Osteocyte (in vitro differentiated cells): ENCODE measurements around the gene CCT2. TPM values are rescaled to one million over a fixed set of nuclear protein-coding genes. Genes with fewer than 3 reads are reported as not detected.

Source experiments
- DNase-seq: peaks from one replicate; pipeline ENCODE4 v3.0.0; 2021; ENCODE audit warnings: mixed read lengths; ENCODE audit not compliant: unreplicated experiment; ENCODE audit errors: extremely low spot score
- H3K27ac Mint-ChIP-seq: one replicate; pipeline ENCODE4 v1.8.0; 2021; ENCODE audit warnings: mild to moderate bottlenecking, mixed read lengths; ENCODE audit not compliant: unreplicated experiment
- H3K27me3 Mint-ChIP-seq: one replicate; pipeline ENCODE4 v1.8.0; 2021; ENCODE audit warnings: mixed read lengths; ENCODE audit not compliant: unreplicated experiment
- H3K36me3 Mint-ChIP-seq: one replicate; pipeline ENCODE4 v1.8.0; 2021; ENCODE audit warnings: mixed read lengths; ENCODE audit not compliant: unreplicated experiment
- H3K4me1 Mint-ChIP-seq: one replicate; pipeline ENCODE4 v1.8.0; 2021; ENCODE audit warnings: mixed read lengths; ENCODE audit not compliant: unreplicated experiment
- H3K4me3 Mint-ChIP-seq: one replicate; pipeline ENCODE4 v1.8.0; 2021; ENCODE audit warnings: mild to moderate bottlenecking, moderate library complexity, mixed read lengths; ENCODE audit not compliant: unreplicated experiment
- H3K9me3 Mint-ChIP-seq: one replicate; pipeline ENCODE4 v1.8.0; 2021; ENCODE audit warnings: mixed read lengths; ENCODE audit not compliant: unreplicated experiment
- total RNA-seq: library from RNA; stranded (reverse); gene quantifications from 2 replicates; pipeline ENCODE4 v1.2.1, GENCODE V29; 2021
- TF ChIP-seq, protein P1 (sequence below): fragments of 200-600 bp; sonication (generic); IDR thresholded peaks from 2 replicates; pipeline ENCODE4 v1.5.0; 2021; ENCODE audit warnings: antibody characterized with exemption, mild to moderate bottlenecking, moderate library complexity

The CCT2 gene
- total RNA-seq, 1 donor from 2014 or later, result 162 TPM

DNA sequence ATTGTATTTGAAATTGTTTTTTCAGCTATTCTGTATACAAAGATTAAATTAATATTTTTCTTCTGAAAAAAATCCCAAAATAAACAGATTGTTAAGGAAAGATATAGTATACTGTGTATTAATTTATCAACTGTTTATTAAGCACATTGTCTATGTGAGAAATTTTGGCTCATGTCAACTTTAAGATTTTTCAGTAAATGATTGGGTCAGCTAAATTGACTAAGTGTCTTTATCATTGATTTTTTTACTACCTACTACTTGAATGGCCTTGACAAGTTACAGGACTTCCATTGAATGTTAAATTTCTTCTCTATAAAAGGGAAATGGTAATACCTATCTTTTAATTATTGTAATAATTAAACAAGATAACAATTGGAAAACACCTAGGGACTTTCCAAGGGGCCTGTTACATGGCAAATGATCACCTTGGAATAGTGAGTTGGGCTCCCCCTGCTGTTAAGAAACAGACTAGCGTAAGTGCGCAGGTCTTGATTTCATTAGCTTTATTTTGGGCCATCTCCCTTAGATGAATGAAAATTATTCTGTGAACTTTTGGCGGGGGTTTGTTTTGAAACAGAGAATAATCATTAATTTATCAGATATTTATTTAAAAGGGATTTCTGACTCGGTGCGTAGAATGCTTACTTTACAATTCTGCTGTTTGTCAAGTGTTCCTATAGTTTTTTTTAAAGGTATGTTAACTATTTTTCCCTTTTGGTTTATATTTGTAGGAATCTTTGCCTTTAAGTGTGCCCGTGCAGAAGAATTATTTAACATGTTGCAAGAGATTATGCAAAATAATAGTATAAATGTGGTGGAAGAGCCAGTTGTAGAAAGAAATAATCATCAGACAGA lies 14.5 kb upstream of the CCT2 start:
- Mint-ChIP-seq H3K36me3 (peaks cover 38% of the 10 kb centered on the region), H3K27ac (peak overlapping the region; percentile 21), H3K27me3 (no peaks in the 10 kb centered on the region), H3K4me1 (peaks cover 15% of the 10 kb centered on the region), H3K4me3 (no peak overlapping the region), H3K9me3 (no peaks in the 10 kb centered on the region)
- TF ChIP-seq, protein P1, sequence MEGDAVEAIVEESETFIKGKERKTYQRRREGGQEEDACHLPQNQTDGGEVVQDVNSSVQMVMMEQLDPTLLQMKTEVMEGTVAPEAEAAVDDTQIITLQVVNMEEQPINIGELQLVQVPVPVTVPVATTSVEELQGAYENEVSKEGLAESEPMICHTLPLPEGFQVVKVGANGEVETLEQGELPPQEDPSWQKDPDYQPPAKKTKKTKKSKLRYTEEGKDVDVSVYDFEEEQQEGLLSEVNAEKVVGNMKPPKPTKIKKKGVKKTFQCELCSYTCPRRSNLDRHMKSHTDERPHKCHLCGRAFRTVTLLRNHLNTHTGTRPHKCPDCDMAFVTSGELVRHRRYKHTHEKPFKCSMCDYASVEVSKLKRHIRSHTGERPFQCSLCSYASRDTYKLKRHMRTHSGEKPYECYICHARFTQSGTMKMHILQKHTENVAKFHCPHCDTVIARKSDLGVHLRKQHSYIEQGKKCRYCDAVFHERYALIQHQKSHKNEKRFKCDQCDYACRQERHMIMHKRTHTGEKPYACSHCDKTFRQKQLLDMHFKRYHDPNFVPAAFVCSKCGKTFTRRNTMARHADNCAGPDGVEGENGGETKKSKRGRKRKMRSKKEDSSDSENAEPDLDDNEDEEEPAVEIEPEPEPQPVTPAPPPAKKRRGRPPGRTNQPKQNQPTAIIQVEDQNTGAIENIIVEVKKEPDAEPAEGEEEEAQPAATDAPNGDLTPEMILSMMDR, result peak; percentile 89
- no peak for DNase-seq

DNA sequence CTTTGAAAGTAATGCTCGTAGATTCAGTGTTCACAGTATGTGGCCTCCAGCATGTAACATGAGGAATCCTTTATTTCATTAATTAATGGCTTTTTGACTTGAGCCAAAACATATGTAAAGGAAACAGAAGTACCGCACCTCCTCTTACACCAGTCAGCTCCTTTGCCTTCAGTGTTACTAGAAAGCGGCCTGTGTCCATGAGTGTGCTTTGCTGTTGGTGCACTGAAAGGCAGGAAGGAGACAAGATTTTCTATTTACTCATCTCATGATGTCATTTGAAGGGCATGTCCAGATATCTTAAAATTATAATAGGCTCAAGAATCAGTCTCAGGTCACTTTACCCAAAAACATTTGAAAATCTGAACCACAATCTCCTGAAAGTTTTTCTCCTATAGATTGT lies 9.9 kb upstream of the CCT2 start:
- Mint-ChIP-seq H3K4me3 (no peak overlapping the region), H3K4me1 (peaks cover 2% of the 10 kb centered on the region), H3K27ac (no peak overlapping the region), H3K9me3 (no peaks in the 10 kb centered on the region), H3K36me3 (peaks cover 35% of the 10 kb centered on the region), H3K27me3 (no peaks in the 10 kb centered on the region)
- TF ChIP-seq, protein P1, result no peak
- no peak for DNase-seq

DNA sequence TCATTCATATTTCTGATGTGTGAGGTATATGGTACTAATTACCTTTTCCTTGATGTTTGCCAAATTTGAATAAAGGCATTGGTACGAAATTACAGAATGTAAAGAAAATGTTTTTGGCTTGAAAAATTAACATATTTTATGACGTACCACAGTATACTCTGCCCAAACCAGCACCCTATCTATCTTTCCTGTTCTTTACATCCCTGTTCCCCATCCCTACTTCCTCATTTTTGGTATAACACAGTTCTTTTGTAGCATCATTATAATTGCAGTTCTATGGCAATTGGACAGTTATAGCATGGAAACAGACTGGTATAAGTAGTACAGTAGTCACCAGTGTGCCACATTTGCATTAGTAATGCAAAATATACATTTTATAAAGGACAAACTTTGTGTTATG lies 7.0 kb upstream of the CCT2 start:
- H3K4me1 Mint-ChIP-seq, result no peaks in the 10 kb centered on the region
- no peaks in the 10 kb centered on the region for H3K9me3 Mint-ChIP-seq
- no peak for DNase-seq
- no peak overlapping the region for H3K27ac Mint-ChIP-seq
- H3K36me3 Mint-ChIP-seq, result peaks cover 19% of the 10 kb centered on the region
- no peaks in the 10 kb centered on the region for H3K27me3 Mint-ChIP-seq
- TF ChIP-seq, protein P1, result no peak
- H3K4me3 Mint-ChIP-seq, result no peak overlapping the region

DNA sequence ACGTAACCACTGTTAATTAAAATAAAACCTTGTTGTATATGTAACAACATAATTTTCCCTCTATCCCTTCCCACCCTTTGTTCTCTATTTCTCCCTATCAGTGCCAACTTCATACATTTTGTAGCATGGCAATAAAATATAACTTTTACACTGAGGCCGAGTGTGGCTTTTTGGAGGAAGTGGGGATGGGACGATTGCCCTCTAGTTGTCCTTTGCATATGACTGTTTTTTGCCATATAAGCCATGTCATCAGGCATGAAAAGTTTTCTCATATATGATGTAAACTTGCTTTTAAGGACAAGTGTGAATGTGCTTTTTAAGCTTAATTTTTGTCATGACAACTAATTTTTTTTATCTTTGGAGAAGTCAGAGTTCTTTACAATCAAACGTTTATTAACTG lies 6.2 kb upstream of the CCT2 start:
- H3K9me3 Mint-ChIP-seq, result no peaks in the 10 kb centered on the region
- TF ChIP-seq, protein P1, result no peak
- peaks cover 16% of the 10 kb centered on the region for H3K36me3 Mint-ChIP-seq
- H3K27ac Mint-ChIP-seq, result no peak overlapping the region
- no peak overlapping the region for H3K4me3 Mint-ChIP-seq
- H3K27me3 Mint-ChIP-seq, result no peaks in the 10 kb centered on the region
- peaks cover 2% of the 10 kb centered on the region for H3K4me1 Mint-ChIP-seq
- DNase-seq, result no peak

DNA sequence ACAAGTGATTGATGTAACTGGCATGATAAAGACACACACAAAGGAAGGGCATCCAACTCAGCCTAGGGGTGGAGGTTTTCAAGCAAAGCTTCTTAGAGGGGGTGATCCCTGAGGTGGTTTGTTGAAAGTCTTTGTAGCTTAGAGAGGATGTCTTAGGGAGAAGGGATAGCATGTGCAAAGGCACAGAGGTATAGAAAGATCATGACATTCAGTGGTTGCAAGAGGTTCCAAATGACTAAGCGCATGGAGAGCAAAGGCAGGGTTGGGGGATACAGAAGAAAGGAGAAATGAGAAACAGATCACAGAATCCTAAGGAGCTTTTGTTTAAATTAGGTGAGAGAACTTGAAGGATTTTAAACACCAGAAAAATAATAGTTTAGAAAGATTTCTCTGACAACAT lies 5.2 kb upstream of the CCT2 start:
- TF ChIP-seq, protein P1, result no peak
- Mint-ChIP-seq H3K9me3 (no peaks in the 10 kb centered on the region), H3K27ac (no peak overlapping the region), H3K4me1 (peaks cover 8% of the 10 kb centered on the region), H3K27me3 (no peaks in the 10 kb centered on the region), H3K4me3 (no peak overlapping the region), H3K36me3 (peaks cover 8% of the 10 kb centered on the region)
- DNase-seq, result no peak
